Measurements from ENCODE around the gene KLKB1.
"Not testable (repeated sequence)": the region's sequence is repeated elsewhere in the genome, so short reads cannot be mapped to it uniquely, and the experiment has no call there.

Gene KLKB1

GRCh38 chr4:186266729-186267456, 39.6 kb downstream of the KLKB1 start:
- Mint-ChIP-seq H3K4me3 (no peak overlapping the region), H3K27me3 (peaks cover 38% of the 10 kb centered on the region), H3K9me3 (peaks cover 3% of the 10 kb centered on the region)

GRCh38 chr4:186271081-186271678, 43.9 kb downstream of the KLKB1 start:
- H3K27ac Mint-ChIP-seq: no peak overlapping the region
- no peaks in the 10 kb centered on the region for H3K4me1 Mint-ChIP-seq
- H3K27me3 Mint-ChIP-seq: peaks cover 27% of the 10 kb centered on the region
- H3K9me3 Mint-ChIP-seq: peaks cover 3% of the 10 kb centered on the region
- no peak for ATAC-seq
- no peaks in the 10 kb centered on the region for H3K36me3 Mint-ChIP-seq
- no peak overlapping the region for H3K4me3 Mint-ChIP-seq

More at GRCh38 chr4:186266729-186267456, 39.6 kb downstream of the KLKB1 start:
- no peaks in the 10 kb centered on the region for H3K36me3 Mint-ChIP-seq
- ATAC-seq: no peak
- no peak overlapping the region for H3K27ac Mint-ChIP-seq
- H3K4me1 Mint-ChIP-seq: no peaks in the 10 kb centered on the region

DNA sequence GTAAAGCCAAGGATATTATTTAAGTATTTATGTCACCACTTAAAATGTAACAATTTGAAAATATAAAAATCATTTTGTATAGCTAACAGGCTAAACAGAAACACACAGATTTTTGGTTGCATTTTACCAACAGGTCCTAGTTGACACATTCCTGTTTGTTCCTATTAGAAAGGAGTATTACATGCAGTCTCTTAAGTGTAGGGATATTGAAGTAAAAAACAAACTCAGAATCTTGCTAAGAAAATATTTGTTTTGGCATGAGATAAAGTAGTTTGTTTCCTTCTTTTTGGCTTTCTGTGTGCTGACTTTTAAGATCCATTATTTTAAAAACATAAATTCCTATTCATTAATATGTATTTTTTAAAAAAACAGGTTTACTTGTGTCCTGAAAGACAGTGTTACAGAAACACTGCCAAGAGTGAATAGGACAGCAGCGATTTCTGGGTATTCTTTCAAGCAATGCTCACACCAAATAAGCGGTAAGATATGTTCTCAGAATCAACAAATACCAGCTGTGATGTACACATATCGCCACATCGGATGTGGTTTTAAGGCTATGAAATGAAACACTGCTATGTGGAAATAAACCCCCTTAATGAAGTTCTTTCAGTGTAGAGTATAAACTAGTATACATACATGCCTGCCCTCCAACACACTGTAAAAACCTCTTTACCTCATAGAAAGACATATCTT, 45.5 kb downstream of the KLKB1 start:
- peaks cover 3% of the 10 kb centered on the region for H3K9me3 Mint-ChIP-seq
- H3K36me3 Mint-ChIP-seq: no peaks in the 10 kb centered on the region
- ATAC-seq: no peak
- H3K27me3 Mint-ChIP-seq: peaks cover 16% of the 10 kb centered on the region
- no peak overlapping the region for H3K4me3 Mint-ChIP-seq
- no peaks in the 10 kb centered on the region for H3K4me1 Mint-ChIP-seq
- no peak overlapping the region for H3K27ac Mint-ChIP-seq

DNA sequence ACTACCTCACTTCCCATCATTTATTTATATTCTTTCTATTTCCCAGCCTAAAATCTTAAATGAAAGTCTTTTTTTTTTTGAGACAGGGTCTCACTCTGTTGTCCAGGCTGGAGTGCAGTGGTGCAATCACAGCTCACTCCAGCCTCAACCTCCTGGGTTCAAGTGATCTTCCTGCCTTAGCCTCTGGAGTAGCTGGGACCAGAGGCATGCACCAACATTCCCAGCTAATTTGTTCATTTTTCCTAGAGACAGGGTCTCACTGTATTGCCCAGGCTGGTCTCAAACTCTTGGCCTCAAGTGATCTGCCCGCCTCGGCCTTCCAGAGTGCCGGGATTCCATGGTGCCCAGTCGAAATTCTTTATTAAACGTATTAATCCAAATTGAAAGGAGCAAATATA, 46.1 kb downstream of the KLKB1 start:
- not testable (repeated sequence) for H3K27ac Mint-ChIP-seq, H3K36me3 Mint-ChIP-seq, H3K9me3 Mint-ChIP-seq, H3K4me1 Mint-ChIP-seq, ATAC-seq, H3K4me3 Mint-ChIP-seq
- H3K27me3 Mint-ChIP-seq: peaks cover 13% of the 10 kb centered on the region

DNA sequence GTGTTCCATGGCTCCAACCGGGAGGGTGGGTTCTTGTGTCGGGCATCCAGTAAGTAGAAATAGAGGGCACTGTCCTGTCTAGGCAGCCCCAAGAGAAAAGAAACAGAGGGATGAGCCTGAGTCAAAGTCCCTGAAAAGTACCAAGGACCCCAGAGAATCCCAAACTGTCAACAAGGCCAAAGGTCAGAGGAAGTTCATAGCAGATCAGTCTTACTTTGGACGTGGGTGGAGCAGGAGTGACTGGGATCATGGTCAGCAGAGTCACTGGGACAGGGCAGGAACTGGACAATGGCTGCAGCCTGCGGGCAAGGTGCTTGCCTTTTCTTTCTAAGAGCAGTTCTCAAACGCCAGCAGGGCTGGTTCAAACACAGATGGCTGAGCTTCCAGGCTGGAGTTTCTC, 56.0 kb downstream of the KLKB1 start:
- Mint-ChIP-seq H3K4me1 (no peaks in the 10 kb centered on the region), H3K9me3 (no peaks in the 10 kb centered on the region), H3K27ac (no peak overlapping the region), H3K4me3 (no peak overlapping the region), H3K36me3 (no peaks in the 10 kb centered on the region), H3K27me3 (no peaks in the 10 kb centered on the region)
- no peak for ATAC-seq

- ATAC-seq: no peak
- Mint-ChIP-seq H3K27ac (no peak overlapping the region), H3K4me3 (no peak overlapping the region), H3K4me1 (no peaks in the 10 kb centered on the region), H3K9me3 (no peaks in the 10 kb centered on the region), H3K36me3 (no peaks in the 10 kb centered on the region), H3K27me3 (no peaks in the 10 kb centered on the region)
Measured at GRCh38 chr4:186285147-186285546, 57.8 kb downstream of the KLKB1 start.

DNA sequence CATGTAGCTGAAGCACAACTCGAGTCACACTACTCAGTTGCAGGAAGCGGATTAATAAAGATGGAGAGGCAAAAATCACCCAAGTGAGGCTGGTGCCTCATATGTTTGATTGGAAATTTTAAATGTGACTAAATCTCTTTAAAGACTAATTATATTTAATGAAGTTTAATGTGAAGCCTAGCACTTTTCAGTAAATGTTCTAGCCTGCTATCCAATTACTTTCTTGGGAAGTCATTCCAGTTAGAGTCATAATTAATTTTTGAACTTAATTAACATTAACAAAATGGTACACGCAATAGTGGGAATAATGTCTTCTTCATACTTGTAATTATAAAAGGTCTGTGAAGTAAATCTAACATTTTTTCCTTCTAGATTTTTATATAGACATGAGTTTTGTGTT, 59.3 kb downstream of the KLKB1 start:
- Mint-ChIP-seq H3K27me3 (no peaks in the 10 kb centered on the region), H3K4me1 (no peaks in the 10 kb centered on the region), H3K36me3 (no peaks in the 10 kb centered on the region), H3K4me3 (no peak overlapping the region), H3K9me3 (no peaks in the 10 kb centered on the region), H3K27ac (no peak overlapping the region)
- no peak for ATAC-seq

GRCh38 chr4:186291256-186291890, 64.1 kb downstream of the KLKB1 start:
- H3K27ac Mint-ChIP-seq: no peak overlapping the region
- no peak for ATAC-seq
- H3K9me3 Mint-ChIP-seq: no peaks in the 10 kb centered on the region
- peaks cover 6% of the 10 kb centered on the region for H3K27me3 Mint-ChIP-seq
- H3K4me1 Mint-ChIP-seq: no peaks in the 10 kb centered on the region
- H3K36me3 Mint-ChIP-seq: no peaks in the 10 kb centered on the region
- H3K4me3 Mint-ChIP-seq: no peak overlapping the region

GRCh38 chr4:186294160-186294559, 66.9 kb downstream of the KLKB1 start:
- Mint-ChIP-seq H3K4me1 (no peaks in the 10 kb centered on the region), H3K27ac (no peak overlapping the region), H3K9me3 (peaks cover 3% of the 10 kb centered on the region), H3K36me3 (no peaks in the 10 kb centered on the region), H3K4me3 (no peak overlapping the region), H3K27me3 (peaks cover 26% of the 10 kb centered on the region)
- no peak for ATAC-seq

DNA sequence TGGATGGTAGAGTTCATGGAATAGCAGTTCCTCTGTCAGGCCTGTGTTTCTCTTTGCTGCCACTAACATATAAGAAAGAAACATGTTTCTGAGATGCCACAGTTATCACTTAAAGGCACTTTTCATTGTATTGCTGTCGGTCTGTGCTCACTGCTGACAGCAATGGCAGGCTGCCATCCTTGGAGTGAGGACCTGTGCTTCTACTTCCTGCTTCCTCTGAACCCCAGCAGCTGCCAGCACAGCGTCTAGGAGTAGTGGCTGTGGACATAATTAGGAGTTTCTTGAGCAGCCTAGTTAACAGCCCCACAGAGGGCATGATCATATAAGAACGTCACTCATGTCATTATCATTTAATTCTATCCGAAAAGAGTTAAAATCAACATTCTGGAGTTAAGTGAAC, 69.2 kb downstream of the KLKB1 start:
- ATAC-seq: no peak
- H3K27me3 Mint-ChIP-seq: peaks cover 35% of the 10 kb centered on the region
- H3K27ac Mint-ChIP-seq: no peak overlapping the region
- H3K9me3 Mint-ChIP-seq: peaks cover 3% of the 10 kb centered on the region
- H3K36me3 Mint-ChIP-seq: no peaks in the 10 kb centered on the region
- H3K4me3 Mint-ChIP-seq: no peak overlapping the region
- no peaks in the 10 kb centered on the region for H3K4me1 Mint-ChIP-seq

DNA sequence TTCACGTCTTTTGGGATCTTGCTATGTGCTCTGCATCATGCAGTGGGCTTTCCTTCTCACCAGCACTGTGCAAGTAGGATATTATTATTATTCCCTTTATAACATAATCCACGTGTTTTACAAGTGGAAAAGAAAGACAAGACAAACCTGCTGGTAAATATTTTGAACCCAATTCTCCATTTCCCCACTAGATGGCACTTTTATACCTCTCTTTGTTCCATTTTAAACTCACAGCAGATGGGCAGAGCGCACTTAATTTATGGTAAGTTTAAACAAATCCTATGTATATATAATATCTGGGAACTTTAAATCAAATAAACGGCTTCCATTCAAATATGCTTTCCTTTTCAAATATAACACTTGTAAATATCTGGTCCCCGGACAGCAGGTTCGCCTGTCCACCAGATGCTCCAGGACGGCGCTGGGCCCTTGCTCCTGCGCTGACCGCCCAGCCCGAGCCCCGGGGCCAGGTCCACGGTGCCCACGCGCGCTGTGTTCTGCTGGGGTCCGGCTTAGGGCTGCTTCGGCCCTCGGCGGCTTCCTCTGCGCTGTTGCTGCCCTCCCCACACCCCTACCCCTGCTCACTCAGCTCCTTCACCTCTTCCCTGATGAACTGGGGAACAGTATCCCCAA, 69.8 kb downstream of the KLKB1 start:
- no peak overlapping the region for H3K4me3 Mint-ChIP-seq
- no peak for ATAC-seq
- peaks cover 3% of the 10 kb centered on the region for H3K9me3 Mint-ChIP-seq
- no peaks in the 10 kb centered on the region for H3K4me1 Mint-ChIP-seq
- no peak overlapping the region for H3K27ac Mint-ChIP-seq
- H3K36me3 Mint-ChIP-seq: no peaks in the 10 kb centered on the region
- H3K27me3 Mint-ChIP-seq: peaks cover 35% of the 10 kb centered on the region

DNA sequence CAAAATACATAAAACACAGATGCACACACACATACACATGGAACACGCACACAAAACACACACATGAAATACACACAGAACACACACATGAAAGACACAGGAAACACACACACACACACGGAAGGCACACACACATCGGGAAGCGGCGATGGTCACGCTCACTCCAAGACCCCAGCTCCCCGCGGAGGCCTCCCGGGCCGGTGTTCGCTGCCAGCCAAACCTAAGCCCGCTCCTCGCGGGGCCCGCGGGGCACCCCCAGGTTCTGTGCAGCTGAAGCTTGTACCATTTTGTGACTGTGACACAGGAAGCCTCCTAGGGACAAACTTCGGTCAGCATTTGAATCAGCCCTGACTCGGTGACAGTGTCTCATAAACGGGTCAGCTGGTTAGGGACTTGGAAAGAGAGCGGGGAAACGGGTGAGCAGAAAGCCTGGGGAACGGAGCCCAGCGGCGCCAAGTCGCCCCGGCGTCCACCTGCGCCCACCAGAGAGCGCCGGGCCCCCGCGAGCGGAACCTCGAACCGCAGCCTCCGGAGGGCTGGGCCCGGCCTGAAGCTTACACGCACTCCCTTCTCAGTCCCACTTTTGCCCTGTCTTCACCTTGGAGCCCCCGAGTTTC, 70.8 kb downstream of the KLKB1 start:
- Mint-ChIP-seq H3K9me3 (peaks cover 3% of the 10 kb centered on the region), H3K27ac (no peak overlapping the region), H3K4me3 (no peak overlapping the region), H3K4me1 (no peaks in the 10 kb centered on the region), H3K27me3 (peaks cover 35% of the 10 kb centered on the region), H3K36me3 (no peaks in the 10 kb centered on the region)
- peak; percentile 39 for ATAC-seq

DNA sequence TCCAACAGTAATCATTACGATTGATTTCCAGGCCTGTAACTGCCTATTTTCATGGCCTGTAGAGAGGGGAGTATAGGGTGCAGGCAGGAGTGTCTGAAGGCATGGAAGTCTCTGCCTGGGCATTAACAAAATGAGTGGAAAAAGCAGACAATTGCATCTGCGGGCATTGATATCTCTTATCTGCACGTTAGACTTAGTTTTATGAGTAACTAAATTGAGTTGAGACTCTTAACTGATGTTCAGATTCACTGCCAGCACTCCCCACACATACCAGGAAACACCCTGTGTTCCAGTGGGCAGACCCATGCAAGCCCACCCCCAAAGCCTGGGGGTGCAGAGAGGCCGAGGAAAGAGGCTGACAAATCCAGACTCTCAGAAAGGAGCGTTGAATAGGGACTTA, 72.0 kb downstream of the KLKB1 start:
- Mint-ChIP-seq H3K4me3 (no peak overlapping the region), H3K27me3 (peaks cover 44% of the 10 kb centered on the region), H3K27ac (no peak overlapping the region), H3K4me1 (no peaks in the 10 kb centered on the region), H3K9me3 (peaks cover 3% of the 10 kb centered on the region), H3K36me3 (no peaks in the 10 kb centered on the region)
- ATAC-seq: no peak

GRCh38 chr4:186300659-186301390, 73.5 kb downstream of the KLKB1 start:
- no peak for ATAC-seq

More at GRCh38 chr4:186300659-186301390, 73.5 kb downstream of the KLKB1 start:
- peaks cover 57% of the 10 kb centered on the region for H3K27me3 Mint-ChIP-seq
- no peak overlapping the region for H3K27ac Mint-ChIP-seq
- H3K4me3 Mint-ChIP-seq: no peak overlapping the region
- no peaks in the 10 kb centered on the region for H3K4me1 Mint-ChIP-seq
- no peaks in the 10 kb centered on the region for H3K36me3 Mint-ChIP-seq
- H3K9me3 Mint-ChIP-seq: peaks cover 3% of the 10 kb centered on the region
